ENCODE results near the gene AK9.
"Not testable (repeated sequence)": the region's sequence is repeated elsewhere in the genome, so short reads cannot be mapped to it uniquely, and the experiment has no call there.

AK9 gene

DNA sequence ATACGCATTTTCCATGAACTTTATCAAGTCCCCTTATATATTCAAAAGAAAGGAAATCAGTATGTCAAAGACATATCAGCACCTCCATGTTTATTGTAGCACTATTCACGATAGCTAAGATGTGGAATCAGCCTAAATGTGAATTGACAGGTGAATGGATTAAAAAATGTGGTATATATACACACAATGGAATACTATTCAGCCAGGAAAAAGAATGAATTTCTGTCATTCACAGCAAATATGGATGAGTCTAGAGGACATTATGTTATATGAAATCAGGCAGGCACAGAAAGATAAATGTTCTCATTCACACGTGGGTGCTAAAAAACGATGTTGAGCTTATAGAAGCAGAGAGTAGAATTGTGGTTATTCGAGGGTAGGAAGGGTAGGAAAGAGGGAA, 5.4 kb upstream of the AK9 start:
- no peak for DNase-seq (ENCODE audit: low spot score)

DNA sequence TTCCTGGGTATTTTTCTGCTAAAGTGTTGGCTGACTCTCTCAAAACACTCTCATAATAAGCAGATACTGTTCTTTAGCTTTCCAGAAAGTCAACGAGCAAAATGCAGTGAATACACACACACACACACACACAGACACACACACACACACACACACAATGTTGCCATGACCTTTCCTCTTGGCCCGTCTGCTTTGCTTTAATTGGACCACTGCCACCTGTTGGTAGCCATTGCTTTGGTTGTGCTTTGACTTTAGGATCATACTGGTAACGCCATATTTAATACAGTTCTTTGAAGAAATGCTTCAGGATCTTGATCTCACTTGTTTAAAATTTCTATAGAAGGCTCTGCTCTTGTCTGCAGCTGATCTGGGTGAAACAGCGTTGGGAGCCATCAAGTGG, 4.5 kb upstream of the AK9 start:
- no peak for DNase-seq (ENCODE audit: low spot score)

DNA sequence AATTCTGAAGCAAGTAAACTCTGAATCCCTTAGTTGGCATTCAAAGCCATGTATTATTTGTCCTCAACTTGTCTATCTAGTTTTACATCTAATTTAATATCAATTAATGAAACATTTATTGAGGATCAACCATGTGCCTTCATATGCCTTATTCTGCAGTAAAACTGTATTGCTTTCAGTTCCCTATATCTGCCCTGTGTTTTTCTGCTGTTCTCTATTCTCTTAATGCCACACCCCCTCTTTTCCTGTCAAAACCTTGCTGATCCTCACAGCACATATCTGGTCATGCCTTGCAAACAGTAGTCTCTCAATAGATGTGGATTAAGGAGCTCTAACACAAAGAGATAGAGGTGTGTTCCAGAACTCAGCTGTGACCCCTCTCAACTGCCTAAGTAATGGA, 2.1 kb upstream of the AK9 start:
- DNase-seq (ENCODE audit: low spot score): no peak

DNA sequence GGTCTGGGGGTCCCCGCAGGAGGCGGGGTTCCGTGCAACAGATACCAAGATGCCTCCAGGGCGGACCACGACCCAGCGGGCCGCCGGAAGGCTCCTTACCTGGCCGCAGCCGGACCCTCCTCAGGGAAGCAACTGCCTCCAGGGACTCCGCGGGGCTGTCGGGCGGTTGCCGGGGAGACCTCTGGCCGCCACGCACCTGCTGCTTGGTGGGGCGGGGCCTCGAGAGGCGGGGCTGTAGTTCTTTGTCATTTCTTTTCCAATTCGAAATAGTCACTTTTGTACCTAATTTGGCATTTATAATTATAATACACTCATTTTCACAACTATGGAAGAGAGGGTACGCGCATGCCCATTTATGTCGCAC, 647 bp downstream of the AK9 start:
- peak; percentile 31 for DNase-seq (ENCODE audit: low spot score)

GRCh38 chr6:109687271-109687761, 3.7 kb downstream of the AK9 start:
- no peak for DNase-seq (ENCODE audit: low spot score)

DNA sequence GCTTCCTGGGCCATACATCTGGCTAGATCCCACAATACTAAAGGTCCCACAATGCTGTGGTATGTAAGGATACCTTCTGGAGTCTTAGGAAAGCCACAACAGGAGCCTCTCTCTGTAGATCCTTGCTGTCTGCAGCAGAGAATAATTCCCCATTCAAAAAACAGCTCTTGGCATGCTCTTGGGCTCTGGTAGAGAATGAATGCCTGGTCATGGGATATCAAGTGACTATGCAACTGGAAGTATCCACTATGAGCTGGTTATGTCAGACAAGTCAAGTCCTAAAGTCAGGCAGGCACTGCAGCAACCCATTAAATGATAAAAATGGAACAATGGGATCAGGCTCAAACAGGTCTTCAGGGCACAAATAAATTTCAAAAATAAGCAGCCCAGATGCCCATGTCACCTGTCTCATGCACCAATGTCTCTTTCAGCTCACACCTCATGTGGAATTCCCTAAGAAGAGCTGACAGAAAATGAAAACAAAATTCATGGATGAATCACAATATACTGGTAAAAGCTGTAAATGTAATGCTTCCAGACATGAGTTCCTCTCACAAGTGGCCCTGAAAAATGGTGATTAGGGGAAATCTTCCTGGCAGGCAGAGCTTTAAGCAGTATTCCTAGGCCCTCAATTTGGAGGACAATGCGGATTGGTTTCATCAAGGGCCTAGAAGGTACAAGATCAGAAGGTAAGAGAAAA, 4.3 kb downstream of the AK9 start:
- DNase-seq (ENCODE audit: low spot score): no peak

DNA sequence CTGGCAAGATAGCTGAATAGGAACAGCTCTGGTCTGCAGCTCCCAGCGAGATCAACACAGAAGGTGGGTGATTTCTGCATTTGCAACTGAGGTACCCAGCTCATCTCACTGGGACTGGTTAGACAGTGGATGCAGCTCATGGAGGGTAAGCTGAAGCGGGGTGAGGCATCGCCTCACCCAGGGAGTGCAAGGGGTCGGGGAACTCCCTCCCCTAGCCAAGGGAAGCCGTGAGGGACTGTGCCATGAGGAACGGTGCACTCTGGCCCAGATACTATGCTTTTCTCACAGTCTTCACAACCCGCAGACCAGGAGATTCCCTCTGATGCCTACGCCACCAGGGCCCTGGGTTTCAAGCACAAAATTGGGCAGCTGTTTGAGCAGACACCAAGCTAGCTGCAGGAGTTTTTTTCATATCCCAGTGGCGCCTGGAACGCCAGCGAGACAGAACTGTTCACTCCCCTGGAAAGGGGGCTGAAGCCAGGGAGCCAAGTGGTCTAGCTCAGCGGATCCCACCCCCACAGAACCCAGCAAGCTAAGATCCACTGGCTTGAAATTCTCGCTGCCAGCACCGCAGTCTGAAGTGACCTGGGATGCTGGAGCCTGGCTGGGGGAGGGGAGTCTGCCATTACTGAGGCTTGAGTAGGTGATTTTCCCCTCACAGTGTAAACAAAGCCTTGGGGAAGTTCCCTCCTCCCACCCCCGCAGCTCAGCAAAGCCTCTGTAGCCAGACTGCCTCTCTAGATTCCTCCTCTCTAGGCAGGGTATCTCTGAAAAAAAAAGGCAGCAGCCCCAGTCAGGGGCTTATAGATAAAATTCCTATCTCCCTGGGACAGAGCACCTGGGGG, 12.1 kb downstream of the AK9 start:
- DNase-seq (ENCODE audit: low spot score): not testable (repeated sequence)

- no peak for DNase-seq (ENCODE audit: low spot score)
These were observed 12.8 kb downstream of the AK9 start for GRCh38 chr6:109678240-109678639.

GRCh38 chr6:109676724-109677123, 14.3 kb downstream of the AK9 start:
- DNase-seq (ENCODE audit: low spot score): no peak

DNA sequence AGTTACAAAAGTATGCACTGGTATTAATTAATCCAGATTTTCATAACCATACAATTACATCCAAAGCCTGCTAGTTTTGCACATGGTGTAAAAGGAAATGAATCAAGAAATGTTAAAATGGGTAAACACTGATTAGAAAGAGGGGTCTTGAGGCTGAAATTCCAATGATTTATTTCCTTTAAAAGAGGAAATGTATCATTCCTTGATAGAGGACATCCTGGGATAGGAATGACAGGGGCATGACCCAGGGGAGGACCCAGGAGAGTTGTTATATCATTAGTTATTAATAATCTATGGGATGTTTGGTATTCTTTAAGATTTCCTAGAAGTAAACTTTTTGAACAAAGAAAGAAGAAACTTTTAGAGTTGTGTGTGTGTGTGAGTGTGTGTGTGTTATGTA, 18.2 kb downstream of the AK9 start:
- DNase-seq (ENCODE audit: low spot score): no peak

- no peak for DNase-seq (ENCODE audit: low spot score)
These were observed 18.8 kb downstream of the AK9 start for GRCh38 chr6:109672175-109672574.

DNA sequence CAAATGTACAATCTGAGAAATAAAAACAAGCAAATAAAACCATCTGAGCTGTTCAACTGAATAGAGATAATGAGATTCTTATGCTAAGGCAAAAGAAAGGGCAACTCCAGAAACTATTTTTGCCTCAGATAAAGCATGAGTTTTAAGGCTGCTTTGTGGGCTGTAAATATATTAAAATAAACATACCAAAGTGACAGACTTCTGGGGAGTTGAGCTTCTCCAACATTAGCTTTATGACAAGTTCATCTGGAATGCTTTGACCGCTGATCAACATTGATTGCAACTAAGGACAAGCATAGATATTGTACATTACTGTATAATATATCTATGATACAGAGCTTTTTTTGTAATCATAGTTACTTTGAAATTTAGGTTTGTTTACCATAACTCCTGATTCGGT, 19.3 kb downstream of the AK9 start:
- no peak for DNase-seq (ENCODE audit: low spot score)

DNA sequence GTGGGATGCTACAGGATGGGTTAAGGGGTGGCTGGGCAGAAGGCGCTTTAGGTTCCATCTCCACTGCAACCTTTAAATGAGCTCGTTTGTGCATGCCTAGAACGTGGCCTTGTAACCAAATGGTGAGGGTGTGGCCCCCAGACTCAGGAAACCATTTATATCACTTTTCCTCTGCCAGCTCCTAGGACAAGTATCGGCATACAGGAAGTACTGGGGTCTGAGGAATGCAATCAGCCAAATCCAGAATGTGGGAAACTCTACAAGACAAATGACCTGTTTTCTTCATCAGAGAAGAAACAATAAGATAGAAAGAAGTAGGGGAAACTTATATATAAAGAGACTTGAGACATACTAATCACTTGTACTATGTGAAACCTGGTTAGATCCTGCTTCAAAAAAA, 21.2 kb downstream of the AK9 start:
- no peak for DNase-seq (ENCODE audit: low spot score)

DNA sequence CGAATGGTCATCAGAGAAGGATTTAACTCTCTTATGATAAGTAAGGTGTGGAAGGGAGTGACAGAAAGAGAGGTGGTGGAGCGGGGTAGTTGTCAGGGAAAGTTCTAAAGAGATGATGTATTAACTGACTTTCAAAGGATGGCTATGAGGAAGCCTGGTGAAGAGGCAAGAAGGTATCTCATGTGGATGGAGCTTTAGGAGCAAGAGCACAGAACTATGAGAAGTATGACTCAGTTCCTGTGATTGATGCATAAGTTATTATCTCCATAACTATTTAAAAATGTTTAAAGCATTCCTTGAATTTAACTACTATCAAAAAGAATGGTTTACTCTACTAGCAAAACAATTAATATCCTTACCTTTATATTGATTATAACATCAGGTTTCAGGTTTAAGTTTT, 28.8 kb downstream of the AK9 start:
- no peak for DNase-seq (ENCODE audit: low spot score)

DNA sequence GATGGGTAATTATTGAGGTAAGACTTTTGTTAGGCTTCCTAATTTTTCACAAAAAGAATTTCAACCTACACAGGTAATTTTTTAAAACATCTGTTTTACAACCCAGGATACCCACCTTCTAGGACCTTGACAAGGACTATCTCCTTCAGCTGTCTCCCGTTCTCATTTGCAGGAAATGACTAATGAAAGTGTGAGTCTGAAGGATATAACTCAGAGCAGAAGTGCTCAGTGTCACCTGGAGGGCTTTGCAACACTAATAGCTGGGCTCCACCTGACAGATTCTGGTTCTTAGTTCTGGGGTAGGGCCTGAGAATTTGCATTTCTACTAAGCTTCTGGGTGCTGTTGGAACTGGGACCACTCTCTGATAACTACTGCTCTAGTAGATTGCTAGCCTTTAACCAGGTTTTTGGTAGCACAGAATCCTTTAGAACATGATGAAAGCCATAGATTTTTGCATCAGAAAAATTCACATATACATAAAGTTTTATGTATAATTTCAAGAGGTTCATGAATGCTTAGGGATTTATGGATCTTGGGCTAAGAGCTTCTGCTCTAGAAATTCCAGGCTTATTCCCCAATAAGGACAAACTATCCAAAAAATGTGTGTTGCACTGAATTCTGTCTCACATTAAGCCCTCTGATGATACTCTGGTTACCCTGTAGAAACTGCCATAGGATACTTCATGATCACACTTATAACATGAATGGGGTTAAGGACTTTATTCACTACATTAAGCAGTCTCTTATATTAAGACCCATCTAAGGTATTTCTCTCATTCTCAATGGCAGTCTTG, 30.3 kb downstream of the AK9 start:
- no peak for DNase-seq (ENCODE audit: low spot score)

DNA sequence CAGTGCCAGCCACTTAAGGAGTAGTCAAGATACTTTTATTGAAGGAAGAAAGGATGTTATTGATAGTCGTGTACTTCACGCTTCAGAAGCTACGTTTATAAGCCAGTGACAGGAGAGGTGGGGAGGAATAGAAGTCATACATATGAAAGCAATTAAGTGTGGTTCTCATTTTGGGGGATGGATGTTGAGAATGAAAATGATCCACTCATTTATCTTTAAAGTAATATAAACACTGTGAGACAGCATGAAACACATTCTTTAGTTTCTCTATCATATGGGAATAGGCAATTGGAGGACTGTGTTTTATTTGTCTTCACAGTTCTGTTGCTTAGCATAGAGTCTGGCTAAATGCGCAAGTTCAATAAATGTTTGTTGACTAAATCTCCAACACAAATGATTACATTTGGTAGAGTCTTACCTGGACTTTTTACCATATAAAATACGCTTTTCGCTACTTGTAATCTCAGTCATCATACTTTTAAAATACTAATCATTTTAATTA, 35.2 kb downstream of the AK9 start:
- no peak for DNase-seq (ENCODE audit: low spot score)

DNA sequence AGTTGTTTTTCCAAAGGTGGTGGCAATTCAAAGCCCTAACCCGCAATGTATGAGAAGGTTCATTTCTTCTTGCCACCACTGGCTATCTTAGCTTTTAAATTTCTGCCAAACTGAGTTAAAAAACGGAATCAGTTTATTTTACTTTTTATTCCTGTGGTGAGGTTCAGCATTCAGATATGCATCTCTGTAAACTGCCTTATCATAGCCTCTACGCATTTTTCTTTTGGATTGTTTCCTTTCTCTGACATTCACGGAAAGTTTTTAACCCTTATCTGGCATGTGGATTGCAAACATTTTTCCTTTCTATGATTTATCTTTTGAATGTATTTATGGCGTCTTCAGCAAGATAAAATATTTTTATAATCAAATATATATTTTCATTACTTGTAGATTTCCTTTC, 37.7 kb downstream of the AK9 start:
- DNase-seq (ENCODE audit: low spot score): no peak

- no peak for DNase-seq (ENCODE audit: low spot score)
These were observed 46.9 kb downstream of the AK9 start for GRCh38 chr6:109644131-109644530.

- no peak for DNase-seq (ENCODE audit: low spot score)
These were observed 58.6 kb downstream of the AK9 start for GRCh38 chr6:109632405-109632804.

GRCh38 chr6:109631403-109631802, 59.6 kb downstream of the AK9 start:
- no peak for DNase-seq (ENCODE audit: low spot score)

GRCh38 chr6:109628158-109629000, 62.6 kb downstream of the AK9 start:
- DNase-seq (ENCODE audit: low spot score): no peak

DNA sequence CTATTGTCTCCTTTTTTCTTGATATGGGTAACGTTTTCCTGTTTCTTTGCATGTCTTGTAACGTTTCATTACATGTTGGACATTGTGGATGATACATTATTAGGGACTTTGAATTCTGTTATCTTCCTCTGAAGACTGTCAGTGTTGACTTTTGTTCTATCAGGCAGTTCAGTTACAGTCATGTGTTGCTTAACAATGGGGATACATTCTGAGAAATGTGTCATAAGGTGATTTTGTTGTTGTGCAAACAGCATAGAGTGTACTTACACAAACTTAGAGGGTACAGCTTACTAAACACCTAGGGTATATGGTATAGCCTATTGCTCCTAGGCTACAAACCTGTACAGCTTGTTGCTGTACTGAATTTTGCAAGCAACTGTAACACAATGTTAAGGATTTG, 64.7 kb downstream of the AK9 start:
- DNase-seq (ENCODE audit: low spot score): no peak

All from HuH-7.5 (cell line).